HG02798 (cell line): Measurements from ENCODE around the gene CASZ1.

Experiments used
- ATAC-seq: cut with Tn5 transposase; IDR thresholded peaks from one replicate; pipeline ENCODE4 v1.9.1; 2021; ENCODE audit warnings: mild to moderate bottlenecking; ENCODE audit not compliant: unreplicated experiment, poor library complexity

The CASZ1 gene

GRCh38 chr1:10734962-10735544 is 61.4 kb downstream of the CASZ1 start:
- no peak for ATAC-seq

GRCh38 chr1:10734375-10734774 is 62.1 kb downstream of the CASZ1 start:
- no peak for ATAC-seq

- ATAC-seq: peak; percentile 67
Measured at GRCh38 chr1:10733474-10734366, 62.7 kb downstream of the CASZ1 start.

- ATAC-seq: no peak
Measured at GRCh38 chr1:10730985-10731384, 65.5 kb downstream of the CASZ1 start.

- no peak for ATAC-seq
Measured at GRCh38 chr1:10728595-10729410, 67.6 kb downstream of the CASZ1 start.

GRCh38 chr1:10727751-10728232 is 68.7 kb downstream of the CASZ1 start:
- ATAC-seq: no peak

- no peak for ATAC-seq
Measured at GRCh38 chr1:10726355-10726754, 70.1 kb downstream of the CASZ1 start.

GRCh38 chr1:10724948-10725847 is 71.2 kb downstream of the CASZ1 start:
- ATAC-seq: no peak

GRCh38 chr1:10724511-10724910 is 71.9 kb downstream of the CASZ1 start:
- no peak for ATAC-seq

GRCh38 chr1:10724052-10724494 is 72.4 kb downstream of the CASZ1 start:
- no peak for ATAC-seq

- no peak for ATAC-seq
Measured at GRCh38 chr1:10723317-10723716, 73.1 kb downstream of the CASZ1 start.

- no peak for ATAC-seq
Measured at GRCh38 chr1:10722803-10723202, 73.6 kb downstream of the CASZ1 start.

GRCh38 chr1:10721381-10722321 is 74.8 kb downstream of the CASZ1 start:
- no peak for ATAC-seq

GRCh38 chr1:10720635-10721034 is 75.8 kb downstream of the CASZ1 start:
- ATAC-seq: no peak

GRCh38 chr1:10718083-10718415 is 78.4 kb downstream of the CASZ1 start:
- no peak for ATAC-seq

GRCh38 chr1:10717296-10718082 is 79.0 kb downstream of the CASZ1 start:
- ATAC-seq: no peak

- no peak for ATAC-seq
Measured at GRCh38 chr1:10716840-10717239, 79.6 kb downstream of the CASZ1 start.
